Measurements from ENCODE around the gene ARMC7.

ARMC7 gene

DNA sequence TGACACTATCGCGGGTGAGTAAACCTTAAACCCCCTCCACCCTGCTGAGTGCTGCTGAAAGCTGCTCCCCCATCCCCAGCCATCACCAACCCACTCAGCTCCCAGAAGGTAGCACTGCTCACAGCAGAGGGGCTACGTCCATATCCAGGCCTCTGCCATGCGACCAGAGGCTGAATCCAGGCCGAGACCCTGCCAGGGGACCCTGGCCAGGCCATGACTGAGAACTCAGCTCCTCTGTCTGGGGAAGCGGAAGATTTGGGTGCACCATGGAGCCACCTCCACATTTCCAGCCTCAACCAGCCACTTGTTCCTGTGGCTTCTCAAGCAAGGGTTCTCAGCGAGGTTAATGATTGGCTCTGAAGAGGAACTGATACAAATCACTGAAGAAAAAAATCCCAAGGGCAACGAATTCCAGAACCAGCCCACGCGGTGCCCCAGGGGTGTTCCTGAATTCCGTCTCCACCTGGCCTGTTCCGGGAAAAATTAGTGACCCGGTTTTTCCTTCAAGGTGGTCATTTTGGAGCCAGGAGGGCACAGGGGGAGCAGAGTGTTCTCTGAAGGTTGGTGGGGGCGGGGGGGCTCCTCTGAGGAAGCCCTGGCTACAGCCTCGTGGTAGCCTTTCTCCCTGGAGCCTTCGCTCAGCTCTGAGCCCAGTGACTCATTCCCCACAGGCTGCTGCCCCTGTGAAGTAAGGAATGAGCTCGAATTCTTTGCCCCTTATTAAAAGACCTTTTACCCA lies 31.3 kb upstream of the ARMC7 start:
- no peak for DNase-seq (ENCODE audit: low read depth in 2 of 2)

DNA sequence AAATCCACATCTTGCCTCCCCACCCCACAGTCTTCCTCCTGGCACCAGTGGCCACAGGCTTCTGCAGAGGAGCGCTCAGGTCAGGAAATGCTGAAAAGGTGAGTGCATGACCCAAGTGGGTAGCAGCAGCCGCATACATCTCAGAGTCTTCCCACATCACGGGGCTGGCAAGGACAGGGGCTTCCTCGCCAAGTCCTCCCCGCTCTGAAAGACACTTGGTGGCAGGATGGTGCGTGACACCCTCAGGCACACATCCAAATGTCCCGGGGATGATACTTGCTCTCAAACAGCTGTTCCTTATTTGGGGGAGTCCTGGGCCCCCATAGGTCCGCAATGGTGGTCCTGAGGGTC lies 30.8 kb upstream of the ARMC7 start:
- DNase-seq (ENCODE audit: low read depth in 2 of 2): no peak

GRCh38 chr17:75081611-75082540 lies 27.9 kb upstream of the ARMC7 start:
- DNase-seq (ENCODE audit: low read depth in 2 of 2): no peak

GRCh38 chr17:75082683-75083082 lies 27.1 kb upstream of the ARMC7 start:
- DNase-seq (ENCODE audit: low read depth in 2 of 2): no peak

DNA sequence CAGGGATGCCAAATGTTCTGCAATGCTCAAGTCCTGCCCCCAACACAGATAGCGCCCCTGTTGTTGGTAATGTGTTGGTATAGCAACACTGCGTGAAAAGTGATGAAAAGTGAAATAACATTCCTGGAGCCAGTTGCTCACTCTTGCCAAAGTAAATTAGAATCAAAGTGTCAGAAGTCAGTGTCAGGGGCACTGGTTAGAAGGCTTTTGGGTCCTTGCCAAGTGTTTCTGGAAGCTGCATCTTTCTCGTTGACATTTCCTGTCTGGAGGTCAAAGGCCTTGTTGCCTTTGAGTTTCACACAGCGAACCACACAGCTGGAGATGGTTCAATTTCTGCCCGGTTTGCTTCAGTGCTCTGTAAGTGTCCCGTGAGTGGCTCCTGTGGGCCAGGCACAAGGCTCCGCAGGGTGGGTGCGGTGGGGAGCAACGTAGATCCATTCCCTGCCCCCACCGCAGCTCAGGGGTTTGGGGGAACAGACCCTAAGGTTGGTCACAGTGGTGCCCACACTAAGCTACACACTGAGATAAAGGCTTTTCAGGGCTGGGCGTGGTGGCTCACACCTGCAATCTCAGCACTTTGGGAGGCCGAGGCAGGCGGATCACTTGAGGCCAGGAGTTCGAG lies 25.6 kb upstream of the ARMC7 start:
- no peak for DNase-seq (ENCODE audit: low read depth in 2 of 2)

- no peak for DNase-seq (ENCODE audit: low read depth in 2 of 2)
Measured at GRCh38 chr17:75086496-75087181, 23.1 kb upstream of the ARMC7 start.

DNA sequence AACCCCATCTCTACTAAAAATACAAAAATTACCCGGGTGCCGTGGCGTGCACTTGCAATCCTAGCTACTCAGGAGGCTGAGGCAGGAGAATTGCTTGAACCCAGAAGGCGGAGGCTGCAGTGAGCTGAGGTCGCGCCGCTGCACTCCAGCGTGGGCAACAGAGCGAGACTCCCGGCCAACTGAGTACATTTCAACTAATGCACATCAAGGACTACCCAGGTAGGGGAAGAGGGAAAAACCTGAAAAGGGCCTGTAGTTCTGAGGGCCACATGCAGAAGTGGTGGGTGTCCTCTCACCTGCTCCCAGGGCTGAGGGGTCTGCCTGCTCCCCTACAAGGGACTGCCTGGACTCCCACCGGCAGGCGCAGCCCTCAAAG lies 22.6 kb upstream of the ARMC7 start:
- DNase-seq (ENCODE audit: low read depth in 2 of 2): no peak

DNA sequence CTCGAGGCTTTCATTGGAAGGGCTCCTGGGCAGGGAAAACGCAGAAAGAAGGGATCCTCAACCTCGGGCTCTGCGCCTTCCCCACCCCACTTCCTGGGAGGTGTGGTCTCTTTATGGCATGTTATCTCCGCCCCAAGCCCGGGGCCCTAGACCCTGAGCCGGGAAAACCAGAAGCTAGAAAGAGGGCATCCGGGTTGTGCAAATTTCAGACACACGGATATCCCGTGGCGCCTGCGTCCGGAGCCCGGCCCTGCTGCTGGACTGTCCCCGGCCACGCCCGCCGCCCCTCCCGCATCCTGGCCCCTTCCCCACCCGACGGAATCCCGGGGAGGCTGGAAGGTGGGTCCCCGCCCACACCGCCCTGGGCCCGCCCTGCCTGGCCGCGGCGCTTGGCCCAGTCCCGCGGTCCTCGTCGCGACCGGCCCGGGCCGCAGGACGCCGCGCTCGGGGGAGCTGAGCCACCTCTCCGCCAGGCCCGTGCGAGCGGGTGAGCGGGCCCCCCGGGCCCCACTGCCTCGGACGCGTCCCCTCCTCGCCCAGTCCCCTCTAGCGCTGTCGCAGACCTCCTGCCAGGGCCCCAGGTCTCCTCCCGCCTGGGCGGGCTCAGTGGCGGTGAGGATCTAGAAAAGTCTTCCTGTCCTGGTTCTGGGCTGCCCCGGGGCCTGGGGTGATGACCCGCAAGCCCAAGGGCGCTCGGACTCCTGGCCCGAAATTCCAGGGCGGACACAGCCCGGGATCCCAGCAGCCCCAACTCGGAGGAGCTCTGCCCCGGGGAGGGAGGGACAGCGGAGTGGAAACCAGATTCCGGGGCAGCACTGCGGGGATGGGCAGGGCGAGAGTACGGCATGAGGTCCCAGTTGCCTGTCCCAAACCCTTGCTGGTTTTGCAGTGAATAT lies 22.0 kb upstream of the ARMC7 start, which contains the start of gene SLC16A5:
TSS of gene SLC16A5 (plus strand) at position 397 of the 896 bp plus-strand sequence. CDS start 5,683 bp downstream, outside the sequence.
- no peak for DNase-seq (ENCODE audit: low read depth in 2 of 2)

DNA sequence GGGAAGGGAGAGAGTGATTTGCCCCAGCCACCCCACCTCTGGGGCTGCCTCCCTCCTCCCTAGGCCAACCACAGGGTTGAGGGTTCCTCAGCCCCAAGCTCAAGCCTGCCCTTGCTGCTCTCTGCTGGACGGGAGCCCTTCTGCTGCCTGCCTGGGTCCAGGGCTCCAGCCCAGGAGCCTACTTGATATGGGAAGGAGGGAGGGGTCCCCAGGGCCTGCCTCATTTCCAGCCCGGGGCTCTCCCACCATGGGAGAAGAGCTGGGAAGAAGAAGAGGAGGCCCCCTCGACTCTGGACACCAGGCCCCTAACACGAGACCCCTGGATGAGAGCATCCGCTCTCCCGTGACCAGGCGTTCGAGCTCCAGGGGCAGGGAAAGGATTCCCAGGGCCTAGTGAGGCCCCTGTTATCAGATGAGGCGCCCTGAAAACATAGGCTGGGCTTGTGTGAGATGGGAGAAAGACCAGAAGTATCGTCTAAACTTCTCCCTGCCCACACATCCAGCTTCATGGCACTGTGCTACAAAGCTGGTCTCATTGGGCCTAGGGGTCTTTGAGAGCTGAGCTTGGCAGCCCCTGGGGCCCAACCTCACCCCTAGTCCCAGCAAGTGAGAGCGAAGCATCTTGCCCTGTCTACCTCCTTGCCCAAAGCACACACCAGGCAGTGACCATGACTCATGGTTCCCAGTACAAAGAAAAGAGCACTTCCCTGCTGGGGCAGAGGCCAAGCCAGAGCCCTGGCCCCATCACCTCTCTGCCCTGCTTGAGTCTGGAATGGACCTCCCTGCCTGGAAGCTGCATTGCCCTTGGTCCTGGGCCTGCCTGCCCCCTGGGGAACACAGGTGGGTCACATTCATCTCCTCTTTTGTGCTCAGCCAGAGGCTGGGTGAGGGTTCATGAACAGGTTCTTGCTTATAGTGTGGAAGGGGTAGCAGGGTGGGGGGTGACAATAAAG lies 21.0 kb upstream of the ARMC7 start:
- DNase-seq (ENCODE audit: low read depth in 2 of 2): no peak

GRCh38 chr17:75090871-75091854 lies 18.6 kb upstream of the ARMC7 start:
- no peak for DNase-seq (ENCODE audit: low read depth in 2 of 2)

- DNase-seq (ENCODE audit: low read depth in 2 of 2): no peak
Measured at GRCh38 chr17:75091855-75092327, 17.9 kb upstream of the ARMC7 start.

GRCh38 chr17:75093548-75094158 lies 16.1 kb upstream of the ARMC7 start:
- no peak for DNase-seq (ENCODE audit: low read depth in 2 of 2)

DNA sequence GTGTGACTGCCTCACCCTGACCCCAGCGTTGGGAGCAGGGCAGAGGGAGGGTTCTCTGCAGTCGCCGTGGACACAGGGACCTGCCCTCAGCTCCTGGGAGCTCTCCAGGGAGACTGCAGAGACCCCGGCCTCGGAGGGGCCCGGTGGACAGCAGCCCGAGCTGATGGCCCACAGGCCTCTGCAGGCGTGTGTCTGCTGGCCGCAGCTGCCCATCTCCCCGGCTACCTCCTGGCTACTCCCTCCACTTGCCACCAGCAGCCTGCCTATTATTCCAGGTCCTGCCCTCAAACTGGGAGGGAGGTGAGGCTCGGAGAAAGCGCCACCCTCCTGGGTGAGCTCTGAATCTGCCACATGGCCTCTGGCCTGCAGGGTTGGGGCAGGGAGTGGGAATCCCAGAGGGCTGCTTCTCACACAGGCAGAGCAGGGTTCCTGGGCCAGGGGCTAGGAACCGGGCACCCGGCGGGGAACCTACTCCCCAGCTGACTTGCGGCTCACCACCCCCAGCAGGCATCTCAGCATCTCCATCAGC lies 14.8 kb upstream of the ARMC7 start:
- no peak for DNase-seq (ENCODE audit: low read depth in 2 of 2)

DNA sequence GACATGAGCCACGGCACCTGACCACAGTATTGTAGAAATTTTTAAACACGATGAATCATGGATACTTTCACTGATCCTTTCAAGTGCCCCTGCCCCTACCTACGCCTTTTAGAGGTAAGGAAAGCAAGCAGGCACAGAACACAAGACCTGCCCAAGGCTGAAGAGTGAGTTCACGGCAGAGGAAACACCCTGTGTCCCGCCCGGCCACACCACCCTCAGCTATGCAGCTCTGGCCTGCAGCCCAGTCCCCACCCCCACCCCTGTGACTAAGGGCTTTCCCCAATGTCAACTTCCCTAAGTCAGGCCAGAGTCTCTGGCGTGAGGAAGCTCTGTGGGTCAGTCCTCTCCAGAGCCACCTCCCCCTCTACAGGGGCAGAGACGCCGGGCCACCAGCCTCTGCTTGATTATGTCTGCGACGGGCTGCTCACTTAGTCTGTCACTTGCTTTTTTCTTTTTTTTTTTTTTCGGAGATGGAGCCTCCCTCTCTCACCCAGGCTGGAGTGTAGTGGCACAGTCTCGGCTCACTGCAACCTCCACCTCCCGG lies 13.6 kb upstream of the ARMC7 start:
- no peak for DNase-seq (ENCODE audit: low read depth in 2 of 2)

GRCh38 chr17:75097865-75098264 lies 11.9 kb upstream of the ARMC7 start:
- no peak for DNase-seq (ENCODE audit: low read depth in 2 of 2)

- DNase-seq (ENCODE audit: low read depth in 2 of 2): no peak
Measured at GRCh38 chr17:75098861-75099260, 10.9 kb upstream of the ARMC7 start.

DNA sequence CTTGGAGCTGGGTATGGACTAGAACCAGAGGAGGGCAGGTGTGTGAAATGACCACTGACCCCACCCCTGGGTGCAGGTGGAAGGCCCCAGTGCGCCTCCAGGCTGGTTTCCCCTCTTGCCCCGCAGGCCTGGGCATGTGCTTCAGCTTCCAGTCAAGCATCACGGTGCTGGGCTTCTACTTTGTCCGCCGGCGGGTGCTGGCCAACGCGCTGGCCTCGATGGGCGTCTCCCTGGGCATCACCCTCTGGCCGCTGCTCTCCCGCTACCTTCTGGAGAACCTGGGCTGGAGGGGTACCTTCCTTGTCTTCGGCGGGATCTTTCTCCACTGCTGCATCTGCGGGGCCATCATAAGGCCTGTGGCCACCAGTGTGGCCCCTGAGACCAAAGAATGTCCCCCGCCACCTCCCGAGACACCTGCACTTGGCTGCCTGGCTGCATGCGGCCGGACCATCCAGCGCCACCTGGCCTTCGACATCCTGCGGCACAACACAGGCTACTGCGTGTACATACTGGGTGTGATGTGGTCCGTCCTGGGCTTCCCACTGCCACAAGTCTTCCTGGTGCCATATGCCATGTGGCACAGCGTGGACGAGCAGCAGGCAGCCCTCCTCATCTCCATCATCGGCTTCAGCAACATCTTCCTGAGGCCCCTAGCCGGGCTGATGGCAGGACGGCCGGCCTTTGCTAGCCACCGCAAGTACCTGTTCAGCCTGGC lies 9.7 kb upstream of the ARMC7 start:
- no peak for DNase-seq (ENCODE audit: low read depth in 2 of 2)
